NCI-H82 treated with DMSO at 0.1 percent for 48 hours (cell line): ENCODE results near the gene RNF169.
"Not testable (repeated sequence)": the region's sequence is repeated elsewhere in the genome, so short reads cannot be mapped to it uniquely, and the experiment has no call there.

ENCODE experiments used
- DNase-seq: peaks from one replicate; lab custom pipeline; 2025; ENCODE audit not compliant: unreplicated experiment; lab: John Stamatoyannopoulos, UW

The RNF169 gene

GRCh38 chr11:74768172-74768651, 19.6 kb downstream of the RNF169 start:
- DNase-seq = not testable (repeated sequence)

DNA sequence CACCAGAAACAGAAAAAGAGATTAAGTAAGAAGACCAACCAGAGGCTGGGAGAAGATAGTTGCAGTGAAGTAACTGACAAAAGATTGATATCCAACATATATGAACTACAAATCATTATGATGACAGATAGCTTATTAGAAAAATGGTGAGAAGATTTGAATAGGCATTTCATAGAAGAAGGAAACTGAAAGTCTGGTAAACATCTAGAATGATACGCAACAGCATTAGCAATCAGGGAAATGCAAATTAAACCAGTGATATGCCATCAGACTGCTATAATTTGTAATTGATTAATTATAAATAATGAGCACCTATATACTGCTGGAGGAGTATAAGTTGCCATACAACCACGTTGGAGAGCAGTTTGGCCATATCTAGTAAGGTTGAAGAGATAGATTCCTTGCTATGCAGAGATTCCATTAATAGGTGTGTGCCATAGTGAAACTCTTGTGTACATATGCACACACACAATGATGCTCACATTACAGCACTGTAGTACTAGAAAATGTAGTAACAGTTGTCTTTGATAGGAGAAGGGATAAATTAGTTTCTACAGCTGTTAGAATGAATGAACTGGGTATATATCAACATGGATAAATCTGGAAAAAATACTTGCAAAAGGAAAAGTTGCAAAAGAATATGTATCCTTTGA, 20.5 kb downstream of the RNF169 start:
- DNase-seq = no peak

DNA sequence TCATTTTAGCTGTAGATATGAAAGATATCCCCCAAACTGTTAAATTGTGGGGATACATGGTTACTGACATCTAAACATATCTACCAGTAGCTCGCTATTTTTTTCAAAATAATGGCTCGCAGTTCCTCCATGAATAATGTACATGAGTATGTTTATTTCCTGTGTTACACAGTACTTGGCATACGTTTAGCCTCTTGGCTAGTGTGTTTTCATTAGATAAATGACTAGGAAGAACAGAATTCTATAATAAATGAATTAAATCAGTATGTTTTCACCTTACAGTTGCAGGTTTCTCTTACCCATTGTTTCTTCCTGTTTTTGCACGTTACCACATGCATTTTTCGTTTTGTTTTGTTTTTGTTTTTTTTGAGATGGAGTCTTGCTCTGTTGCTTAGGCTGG, 21.8 kb downstream of the RNF169 start:
- DNase-seq = no peak

- no peak for DNase-seq
These were observed 22.5 kb downstream of the RNF169 start for GRCh38 chr11:74771139-74771538.

GRCh38 chr11:74773476-74773875, 24.8 kb downstream of the RNF169 start:
- no peak for DNase-seq

DNA sequence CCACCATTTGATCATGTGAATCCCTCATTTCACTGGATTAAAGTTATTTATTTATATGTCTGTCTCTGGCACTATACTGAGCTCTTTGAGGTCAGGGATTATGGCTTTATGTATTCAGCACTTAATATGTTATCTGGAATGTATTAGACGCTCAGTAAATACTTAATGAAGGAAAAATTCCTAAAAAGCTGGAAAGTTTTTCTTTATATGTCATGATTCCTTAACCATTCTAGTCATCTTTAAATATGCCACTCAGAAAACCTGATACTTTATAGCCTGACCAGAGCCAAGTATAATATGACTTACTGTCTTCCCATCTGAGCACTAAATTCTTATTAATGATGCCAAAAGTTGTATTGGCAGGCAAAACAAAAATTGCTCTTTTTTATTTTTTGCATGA, 27.1 kb downstream of the RNF169 start:
- no peak for DNase-seq

DNA sequence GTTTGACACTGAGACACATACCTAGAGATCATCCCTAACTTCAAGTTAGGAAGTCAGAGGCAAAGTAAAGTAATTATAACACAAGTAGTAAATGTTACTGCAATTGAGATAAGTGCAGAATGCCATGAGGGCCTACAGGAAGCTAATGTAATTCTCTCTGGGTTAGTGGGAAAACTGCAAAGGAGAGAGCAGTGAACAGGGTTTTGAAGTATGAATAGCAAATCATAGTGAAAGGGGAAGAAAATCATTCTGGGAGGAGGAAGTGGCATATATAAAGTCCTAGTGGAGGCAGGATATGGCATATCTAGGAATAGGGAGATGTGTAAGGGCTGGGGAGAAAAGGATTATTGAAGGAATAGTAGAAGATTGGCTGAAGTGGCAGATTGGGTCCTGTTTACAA, 27.9 kb downstream of the RNF169 start:
- no peak for DNase-seq

DNA sequence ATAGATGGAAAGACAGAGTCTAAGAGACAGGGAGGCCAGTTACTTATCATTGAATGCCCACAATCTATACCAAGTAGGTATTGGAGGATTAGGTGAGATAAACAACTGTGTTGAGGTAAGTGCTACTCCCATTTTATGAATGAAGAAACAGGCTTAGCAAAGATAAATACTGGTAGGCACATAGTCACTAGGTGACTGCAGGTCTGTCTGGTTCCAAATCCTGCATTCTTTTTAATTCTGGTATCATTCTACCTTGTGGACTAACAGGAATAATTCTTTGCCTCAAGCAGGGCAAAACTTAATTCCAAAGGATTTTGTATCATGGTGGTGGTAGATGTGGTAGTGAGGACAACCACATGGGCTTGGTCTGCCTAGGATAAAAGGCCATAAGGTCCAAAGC, 28.4 kb downstream of the RNF169 start:
- DNase-seq = no peak

- DNase-seq = peak; percentile 26
These were observed 29.2 kb downstream of the RNF169 start for GRCh38 chr11:74777877-74778276.

DNA sequence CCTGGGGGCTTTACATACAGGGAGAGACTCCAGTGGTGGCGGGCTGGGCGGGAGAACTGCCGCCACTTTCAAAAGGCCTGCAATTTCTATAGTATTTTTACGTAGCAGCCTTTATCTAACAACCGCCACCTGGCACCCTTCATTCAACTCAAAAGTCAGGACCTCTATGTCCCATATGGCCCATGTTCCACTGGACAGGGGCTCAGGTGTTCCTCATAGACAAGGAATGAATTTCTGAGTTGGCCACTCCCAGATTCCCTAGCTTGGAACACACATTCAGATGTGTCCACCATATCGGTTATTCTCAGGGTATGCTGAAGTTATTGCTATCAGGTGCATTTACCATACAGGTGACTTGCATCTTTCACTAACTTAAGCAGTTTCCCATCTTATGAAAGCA, 29.9 kb downstream of the RNF169 start:
- no peak for DNase-seq

- DNase-seq = no peak
These were observed 31.8 kb downstream of the RNF169 start for GRCh38 chr11:74780248-74781005.

- DNase-seq = no peak
These were observed 34.7 kb downstream of the RNF169 start for GRCh38 chr11:74783241-74783871.

- DNase-seq = no peak
These were observed 35.6 kb downstream of the RNF169 start for GRCh38 chr11:74784234-74784633.

GRCh38 chr11:74784726-74785125, 36.1 kb downstream of the RNF169 start:
- no peak for DNase-seq

GRCh38 chr11:74786574-74786973, 37.9 kb downstream of the RNF169 start:
- no peak for DNase-seq

GRCh38 chr11:74791333-74792100, 42.9 kb downstream of the RNF169 start:
- no peak for DNase-seq

DNA sequence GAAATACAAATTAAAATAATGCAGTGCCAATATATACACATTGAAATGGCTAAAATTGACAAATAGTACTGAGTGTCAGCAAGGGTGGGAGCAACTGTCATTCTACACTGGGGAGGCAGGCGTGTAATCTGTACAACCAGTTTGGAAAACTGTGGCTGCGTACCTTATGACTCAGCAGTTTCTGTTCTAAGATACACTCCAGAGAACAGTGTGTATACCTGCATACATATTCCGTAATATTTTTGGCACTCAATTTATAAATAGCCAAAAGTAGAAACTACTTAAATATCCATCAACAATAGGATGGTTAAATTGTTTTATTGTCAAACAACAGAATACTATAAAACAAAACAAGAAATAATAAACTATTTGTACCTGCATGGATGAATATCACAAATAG, 57.6 kb downstream of the RNF169 start:
- DNase-seq = no peak

- DNase-seq = no peak
These were observed 61.2 kb downstream of the RNF169 start for GRCh38 chr11:74809801-74810200.

DNA sequence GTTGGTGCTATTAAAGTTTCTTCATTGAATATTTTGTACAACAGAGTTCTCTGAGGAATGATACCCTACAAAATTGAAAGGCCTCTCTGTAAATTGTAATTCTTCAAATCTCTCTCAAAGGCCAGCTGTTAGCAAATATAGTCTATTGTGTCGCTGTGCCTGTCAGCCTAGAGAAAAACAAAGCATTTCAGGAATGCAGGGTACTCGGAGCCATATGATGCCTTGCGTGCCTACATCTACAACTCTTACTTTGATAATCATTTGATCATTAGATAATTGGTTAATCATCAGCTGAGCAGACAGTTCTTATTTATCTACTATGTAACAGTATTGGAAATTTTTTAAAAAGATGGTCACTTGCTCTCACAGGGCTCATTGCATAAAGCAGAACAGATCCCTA, 67.3 kb downstream of the RNF169 start:
- DNase-seq = no peak

GRCh38 chr11:74816664-74817063, 68.0 kb downstream of the RNF169 start:
- DNase-seq = no peak

- DNase-seq = no peak
These were observed 69.8 kb downstream of the RNF169 start for GRCh38 chr11:74818283-74818946.
